TTC549 (cell line): Measurements from ENCODE around the gene AIG1.

ENCODE experiments used
- FAIRE-seq: peaks from 2 replicates; lab custom pipeline; 2012; peaks lifted over from hg19 to GRCh38; lab: Jason Lieb, UNC

Gene AIG1

GRCh38 chr6:143097224-143097795 lies 36.6 kb downstream of the AIG1 start:
- no peak for FAIRE-seq

- FAIRE-seq: no peak
Measured at GRCh38 chr6:143098054-143098671, 37.5 kb downstream of the AIG1 start.

GRCh38 chr6:143099647-143100046 lies 39.0 kb downstream of the AIG1 start:
- no peak for FAIRE-seq

- no peak for FAIRE-seq
Measured at GRCh38 chr6:143100429-143100828, 39.7 kb downstream of the AIG1 start.

GRCh38 chr6:143103916-143104315 lies 43.2 kb downstream of the AIG1 start:
- no peak for FAIRE-seq

GRCh38 chr6:143107440-143107839 lies 46.8 kb downstream of the AIG1 start:
- FAIRE-seq: no peak

GRCh38 chr6:143107911-143108761 lies 47.4 kb downstream of the AIG1 start:
- FAIRE-seq: no peak

- FAIRE-seq: no peak
Measured at GRCh38 chr6:143109196-143109595, 48.5 kb downstream of the AIG1 start.

- FAIRE-seq: no peak
Measured at GRCh38 chr6:143110572-143110971, 49.9 kb downstream of the AIG1 start.

GRCh38 chr6:143110996-143111395 lies 50.3 kb downstream of the AIG1 start:
- FAIRE-seq: no peak

GRCh38 chr6:143111443-143111842 lies 50.8 kb downstream of the AIG1 start:
- FAIRE-seq: no peak

- FAIRE-seq: no peak
Measured at GRCh38 chr6:143112084-143112768, 51.5 kb downstream of the AIG1 start.

GRCh38 chr6:143112837-143113236 lies 52.1 kb downstream of the AIG1 start:
- FAIRE-seq: no peak

GRCh38 chr6:143115728-143116127 lies 55.0 kb downstream of the AIG1 start:
- no peak for FAIRE-seq

- no peak for FAIRE-seq
Measured at GRCh38 chr6:143117108-143117507, 56.4 kb downstream of the AIG1 start.

- FAIRE-seq: no peak
Measured at GRCh38 chr6:143119260-143119659, 58.6 kb downstream of the AIG1 start.

- FAIRE-seq: no peak
Measured at GRCh38 chr6:143123081-143123480, 62.4 kb downstream of the AIG1 start.

- no peak for FAIRE-seq
Measured at GRCh38 chr6:143123941-143124340, 63.3 kb downstream of the AIG1 start.

- no peak for FAIRE-seq
Measured at GRCh38 chr6:143125455-143125854, 64.8 kb downstream of the AIG1 start.

- FAIRE-seq: no peak
Measured at GRCh38 chr6:143125864-143126573, 65.3 kb downstream of the AIG1 start.

GRCh38 chr6:143126574-143126941 lies 65.9 kb downstream of the AIG1 start:
- no peak for FAIRE-seq

GRCh38 chr6:143127941-143128680 lies 67.4 kb downstream of the AIG1 start:
- FAIRE-seq: no peak
